CMK (cell line): Measurements from ENCODE around the gene AGPAT4.
A peak's percentile ranks its signal among the peaks of the same experiment; 100 is the strongest.
"Not testable (repeated sequence)": the region's sequence is repeated elsewhere in the genome, so short reads cannot be mapped to it uniquely, and the experiment has no call there.

Experiments
- DNase-seq: peaks from one replicate; pipeline ENCODE4 v3.0.0-alpha.2; 2010; ENCODE audit warnings: low read depth

Gene AGPAT4

GRCh38 chr6:161200610-161201370, 73.1 kb downstream of the AGPAT4 start:
- no peak for DNase-seq

GRCh38 chr6:161199850-161200249, 74.0 kb downstream of the AGPAT4 start:
- DNase-seq, result no peak

GRCh38 chr6:161198783-161199460, 74.9 kb downstream of the AGPAT4 start:
- DNase-seq, result no peak

GRCh38 chr6:161198176-161198575, 75.7 kb downstream of the AGPAT4 start:
- no peak for DNase-seq

- DNase-seq, result no peak
Observed at GRCh38 chr6:161195386-161195785, 78.5 kb downstream of the AGPAT4 start.

- DNase-seq, result no peak
Observed at GRCh38 chr6:161194374-161194773, 79.5 kb downstream of the AGPAT4 start.

GRCh38 chr6:161192636-161193411, 81.0 kb downstream of the AGPAT4 start:
- no peak for DNase-seq

GRCh38 chr6:161191671-161192070, 82.2 kb downstream of the AGPAT4 start:
- no peak for DNase-seq

GRCh38 chr6:161191007-161191406, 82.9 kb downstream of the AGPAT4 start:
- DNase-seq, result no peak

- DNase-seq, result no peak
Observed at GRCh38 chr6:161189891-161190290, 84.0 kb downstream of the AGPAT4 start.

- no peak for DNase-seq
Observed at GRCh38 chr6:161188547-161189465, 85.1 kb downstream of the AGPAT4 start.

GRCh38 chr6:161186173-161186769, 87.6 kb downstream of the AGPAT4 start:
- DNase-seq, result no peak

- DNase-seq, result no peak
Observed at GRCh38 chr6:161181121-161181520, 92.7 kb downstream of the AGPAT4 start.

GRCh38 chr6:161178155-161178554, 95.7 kb downstream of the AGPAT4 start:
- DNase-seq, result not testable (repeated sequence)

GRCh38 chr6:161176428-161176827, 97.4 kb downstream of the AGPAT4 start:
- DNase-seq, result not testable (repeated sequence)

- not testable (repeated sequence) for DNase-seq
Observed at GRCh38 chr6:161172769-161173168, 101.1 kb downstream of the AGPAT4 start.

GRCh38 chr6:161171207-161171606, 102.7 kb downstream of the AGPAT4 start:
- DNase-seq, result no peak

- peak; percentile 31 for DNase-seq
Observed at GRCh38 chr6:161169696-161170095, 104.2 kb downstream of the AGPAT4 start.

GRCh38 chr6:161169035-161169434, 104.8 kb downstream of the AGPAT4 start:
- no peak for DNase-seq

- DNase-seq, result no peak
Observed at GRCh38 chr6:161168281-161168891, 105.5 kb downstream of the AGPAT4 start.

- no peak for DNase-seq
Observed at GRCh38 chr6:161166677-161167076, 107.2 kb downstream of the AGPAT4 start.
